GM21381 (cell line): Measurements from ENCODE around the gene MARCHF10.

Experiments
- ATAC-seq: cut with Tn5 transposase; IDR thresholded peaks from one replicate; pipeline ENCODE4 v1.9.1; 2021; ENCODE audit warnings: mild to moderate bottlenecking, moderate library complexity; ENCODE audit not compliant: unreplicated experiment

MARCHF10 gene

GRCh38 chr17:62681061-62681938 lies 126.8 kb downstream of the MARCHF10 start:
- ATAC-seq, result no peak

- ATAC-seq, result no peak
Measured at GRCh38 chr17:62680541-62681052, 127.5 kb downstream of the MARCHF10 start.

- no peak for ATAC-seq
Measured at GRCh38 chr17:62679866-62680377, 128.2 kb downstream of the MARCHF10 start.

DNA sequence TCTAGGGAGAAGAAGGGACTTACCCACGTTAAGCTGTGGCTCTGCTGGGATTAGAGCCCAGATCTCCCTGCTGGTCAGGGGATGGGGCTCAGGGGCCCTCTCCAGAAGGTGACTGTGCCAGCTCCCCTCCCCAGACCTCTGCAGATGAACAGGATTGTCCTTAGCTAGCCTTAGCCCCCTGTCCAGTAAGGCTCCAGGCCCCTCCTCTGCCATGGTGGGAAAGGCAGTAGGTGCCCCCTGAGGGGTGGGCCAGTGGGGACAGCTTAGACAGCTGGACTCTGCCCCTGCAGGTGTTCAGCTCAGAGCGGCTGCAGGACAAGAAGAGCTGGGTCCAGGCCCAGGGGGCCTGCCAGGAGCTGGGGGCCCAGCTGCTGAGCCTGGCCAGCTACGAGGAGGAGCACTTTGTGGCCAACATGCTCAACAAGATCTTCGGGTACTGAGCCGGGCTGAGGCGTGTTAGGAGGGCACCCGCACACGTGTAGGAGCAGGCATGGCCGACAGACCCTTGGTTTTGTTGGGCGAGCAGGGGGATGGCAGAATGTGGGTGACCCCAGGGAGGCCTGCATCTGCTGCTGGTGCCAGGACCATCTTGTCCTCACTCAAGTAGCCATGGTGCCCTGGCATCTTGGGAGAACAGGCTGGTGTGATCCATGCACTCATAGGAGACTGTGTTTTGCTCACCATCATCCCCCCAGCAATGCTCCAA lies 129.7 kb downstream of the MARCHF10 start:
- ATAC-seq, result no peak

- no peak for ATAC-seq
Measured at GRCh38 chr17:62676952-62677596, 131.0 kb downstream of the MARCHF10 start.

DNA sequence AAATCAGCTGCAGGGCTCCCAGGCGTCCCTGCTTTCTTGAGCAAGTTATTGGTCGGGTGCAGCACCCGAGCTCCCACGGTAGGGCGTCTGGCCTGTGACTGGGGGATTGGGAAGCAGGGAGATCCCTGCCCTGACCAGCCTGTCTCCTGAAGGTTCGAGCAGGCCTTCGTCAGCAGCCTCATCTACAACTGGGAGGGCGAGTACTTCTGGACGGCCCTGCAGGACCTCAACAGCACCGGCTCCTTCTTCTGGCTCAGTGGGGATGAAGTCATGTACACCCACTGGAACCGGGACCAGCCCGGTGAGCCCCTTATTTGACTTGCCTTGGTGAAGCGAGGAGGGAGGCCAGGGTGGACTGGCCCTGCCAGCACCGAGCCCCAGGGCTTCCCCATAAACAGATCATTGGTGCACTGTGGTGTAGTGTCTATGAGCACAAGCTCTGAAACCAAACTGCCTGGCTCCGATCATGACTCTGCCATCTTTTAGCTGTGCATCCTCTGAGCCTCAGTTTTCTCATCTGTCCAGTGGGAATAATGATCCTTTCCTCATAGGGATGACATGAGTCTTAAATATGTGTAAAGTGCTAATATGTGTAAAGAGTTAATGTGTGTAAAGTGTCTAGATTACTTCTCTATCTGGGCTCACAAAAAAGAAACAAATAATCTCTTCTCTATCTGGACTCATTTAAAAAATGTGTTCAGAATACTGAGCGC lies 131.7 kb downstream of the MARCHF10 start:
- no peak for ATAC-seq

- no peak for ATAC-seq
Measured at GRCh38 chr17:62675701-62676100, 132.4 kb downstream of the MARCHF10 start.

GRCh38 chr17:62675260-62675659 lies 132.9 kb downstream of the MARCHF10 start:
- no peak for ATAC-seq

DNA sequence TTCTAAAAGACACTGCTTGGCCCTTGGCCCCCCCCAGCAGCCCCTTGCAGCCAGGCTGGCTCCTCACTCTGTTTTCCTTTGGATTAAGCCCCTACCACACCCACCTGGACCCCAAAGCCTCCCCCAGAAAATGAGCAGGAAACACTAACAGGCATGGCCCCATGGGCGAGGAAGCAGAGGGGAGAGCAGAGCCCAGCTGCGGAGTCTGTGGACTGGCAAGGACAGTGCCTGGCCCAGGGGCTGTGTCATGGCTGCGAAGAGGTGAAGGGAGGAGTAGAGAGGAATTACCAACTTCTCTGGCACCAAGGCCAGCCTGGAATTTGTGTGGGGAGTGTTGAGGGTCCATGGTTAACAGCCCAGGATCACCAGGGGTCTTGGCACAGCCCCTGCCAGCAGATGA lies 133.3 kb downstream of the MARCHF10 start:
- no peak for ATAC-seq

GRCh38 chr17:62674363-62674739 lies 133.8 kb downstream of the MARCHF10 start:
- no peak for ATAC-seq

DNA sequence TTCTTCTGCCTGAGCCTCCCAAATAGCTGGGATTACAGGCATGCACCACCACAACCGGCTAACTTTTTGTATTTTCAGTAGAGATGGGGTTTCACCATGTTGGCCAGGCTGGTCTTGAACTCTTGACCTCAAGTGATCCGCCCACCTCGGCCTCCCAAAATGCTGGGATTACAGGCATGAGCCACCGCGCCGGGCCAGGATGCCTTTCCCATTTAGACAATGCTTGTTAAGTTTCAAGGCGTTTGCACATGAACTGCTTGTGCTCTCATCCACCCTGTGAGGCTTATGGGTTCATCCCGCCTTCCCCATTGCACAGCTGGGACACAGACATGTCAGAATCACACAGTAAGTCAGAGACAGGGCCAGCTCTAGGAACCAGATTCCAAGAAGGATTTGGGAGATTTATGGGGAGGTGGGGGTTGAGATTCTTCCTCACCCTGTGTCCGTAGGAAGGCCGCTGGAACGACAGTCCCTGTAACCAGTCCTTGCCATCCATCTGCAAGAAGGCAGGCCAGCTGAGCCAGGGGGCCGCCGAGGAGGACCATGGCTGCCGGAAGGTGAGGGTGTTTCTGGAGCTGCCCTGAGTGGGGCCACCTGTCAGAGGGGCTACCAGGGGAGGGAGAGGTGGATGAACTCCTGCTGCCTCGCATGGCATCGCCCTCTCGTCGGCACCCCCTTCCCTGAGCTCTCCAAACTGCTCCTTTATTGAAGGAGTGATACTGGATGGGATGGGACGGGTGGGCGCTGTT lies 134.3 kb downstream of the MARCHF10 start:
- no peak for ATAC-seq

DNA sequence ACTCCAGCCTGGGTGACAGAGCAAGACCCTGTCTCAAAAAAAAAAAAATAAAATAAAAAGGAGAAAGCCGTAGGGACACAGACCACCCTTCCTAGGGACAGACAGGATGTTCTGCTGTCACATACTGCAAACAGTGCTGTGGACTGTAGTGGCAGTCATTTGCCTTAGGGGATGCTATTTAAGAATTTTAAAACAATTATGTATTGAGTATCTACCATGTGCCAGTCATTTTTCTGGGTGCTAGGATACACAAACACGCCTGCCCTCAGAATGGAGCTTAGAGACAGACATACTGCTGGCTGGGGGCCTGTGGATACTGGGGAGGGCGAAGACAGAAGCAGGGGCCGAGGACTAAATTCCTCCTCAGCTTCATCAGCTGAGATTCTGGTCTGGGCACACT lies 135.2 kb downstream of the MARCHF10 start:
- ATAC-seq, result no peak

DNA sequence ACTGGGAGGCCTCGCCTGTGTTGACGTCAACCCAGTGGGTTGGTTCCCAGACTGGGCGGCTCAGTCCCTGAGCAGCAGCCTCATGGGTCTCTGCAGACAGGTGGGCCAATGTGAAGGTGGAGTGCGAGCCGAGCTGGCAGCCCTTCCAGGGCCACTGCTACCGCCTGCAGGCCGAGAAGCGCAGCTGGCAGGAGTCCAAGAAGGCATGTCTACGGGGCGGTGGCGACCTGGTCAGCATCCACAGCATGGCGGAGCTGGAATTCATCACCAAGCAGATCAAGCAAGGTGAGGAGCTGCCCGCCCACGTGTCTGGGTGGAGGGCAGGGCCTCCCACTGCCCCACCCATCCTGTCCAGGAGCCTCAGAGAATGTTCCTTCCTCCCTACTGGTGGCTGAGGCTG lies 136.6 kb downstream of the MARCHF10 start:
- ATAC-seq, result no peak

DNA sequence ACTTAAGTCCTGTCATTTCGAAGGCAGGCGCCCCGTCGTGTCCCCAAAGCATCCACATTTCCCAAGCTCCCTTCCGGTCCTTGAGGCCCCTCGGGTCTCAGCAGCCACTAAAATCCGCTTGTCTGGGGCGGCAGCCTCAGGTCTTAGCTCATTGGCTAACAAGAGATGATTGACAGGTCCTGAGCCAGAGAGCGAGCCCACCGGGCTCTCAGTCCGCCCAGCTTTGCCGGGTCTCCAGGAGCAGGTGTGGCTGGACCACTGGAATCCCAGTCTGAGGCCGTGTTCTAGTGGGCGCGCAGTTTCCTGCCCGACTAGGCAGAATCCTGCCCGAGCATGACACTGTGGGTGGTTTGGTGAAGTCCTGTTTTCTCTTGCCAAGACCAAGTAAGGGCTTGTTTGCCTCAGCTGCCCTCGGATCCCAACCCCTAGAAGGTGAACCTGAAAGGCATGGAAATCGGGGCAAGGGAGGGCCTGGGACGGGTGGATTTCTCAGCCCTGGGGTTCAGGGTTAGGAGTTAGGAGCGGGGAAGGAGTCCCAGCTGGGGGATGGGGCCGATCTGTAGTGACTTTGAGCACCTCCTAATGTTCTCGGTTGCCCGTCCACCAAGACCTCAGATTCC lies 137.8 kb downstream of the MARCHF10 start:
- no peak for ATAC-seq

- no peak for ATAC-seq
Measured at GRCh38 chr17:62668091-62668804, 139.9 kb downstream of the MARCHF10 start.

DNA sequence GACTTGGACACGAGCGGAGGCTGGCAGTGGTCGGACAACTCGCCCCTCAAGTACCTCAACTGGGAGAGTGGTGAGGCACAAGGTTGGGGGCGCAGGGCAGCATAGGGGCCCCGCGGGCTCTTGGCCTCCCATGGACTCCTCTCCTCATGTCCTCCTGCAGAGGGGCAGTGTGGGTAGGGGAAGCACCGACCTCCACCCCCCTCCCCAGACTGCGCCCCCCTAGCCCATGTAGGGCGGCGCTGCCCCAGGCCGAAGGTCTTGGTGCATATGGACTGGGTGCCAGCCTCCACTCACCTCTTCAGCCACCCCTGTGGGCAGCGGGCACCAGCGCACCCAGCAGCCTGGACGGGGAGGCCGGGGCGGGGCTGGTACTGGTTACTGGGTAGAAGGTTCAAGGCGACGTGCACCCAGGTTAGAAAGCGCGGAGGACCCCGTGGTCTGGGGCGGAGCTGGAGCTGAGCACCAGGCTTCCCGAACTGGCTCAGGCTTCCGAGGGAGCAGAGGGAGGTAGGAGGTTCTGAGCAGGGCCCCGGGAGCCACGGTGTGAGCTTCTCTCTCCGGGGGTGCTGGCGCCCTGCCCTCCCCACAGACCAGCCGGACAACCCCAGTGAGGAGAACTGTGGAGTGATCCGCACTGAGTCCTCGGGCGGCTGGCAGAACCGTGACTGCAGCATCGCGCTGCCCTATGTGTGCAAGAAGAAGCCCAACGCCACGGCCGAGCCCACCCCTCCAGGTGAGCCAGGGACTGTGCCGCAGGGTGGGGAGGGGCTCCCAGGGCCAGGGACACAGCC lies 141.1 kb downstream of the MARCHF10 start:
- ATAC-seq, result no peak

GRCh38 chr17:62666061-62666800 lies 141.9 kb downstream of the MARCHF10 start:
- no peak for ATAC-seq
